NOMO-1 treated with DMSO at 0.1 percent for 48 hours (cell line): ENCODE measurements around the gene CDC25A.
"Not testable (repeated sequence)": the region's sequence is repeated elsewhere in the genome, so short reads cannot be mapped to it uniquely, and the experiment has no call there.

Source experiments
- DNase-seq: peaks from one replicate; lab custom pipeline; 2025; ENCODE audit not compliant: unreplicated experiment; lab: John Stamatoyannopoulos, UW

The CDC25A gene

GRCh38 chr3:48188266-48189201 lies at the start of gene CDC25A:
Gene CDC25A (minus strand): TSS chr3:48188417. CDS start chr3:48187947, 470 bp downstream.
- peak; percentile 100 for DNase-seq

DNA sequence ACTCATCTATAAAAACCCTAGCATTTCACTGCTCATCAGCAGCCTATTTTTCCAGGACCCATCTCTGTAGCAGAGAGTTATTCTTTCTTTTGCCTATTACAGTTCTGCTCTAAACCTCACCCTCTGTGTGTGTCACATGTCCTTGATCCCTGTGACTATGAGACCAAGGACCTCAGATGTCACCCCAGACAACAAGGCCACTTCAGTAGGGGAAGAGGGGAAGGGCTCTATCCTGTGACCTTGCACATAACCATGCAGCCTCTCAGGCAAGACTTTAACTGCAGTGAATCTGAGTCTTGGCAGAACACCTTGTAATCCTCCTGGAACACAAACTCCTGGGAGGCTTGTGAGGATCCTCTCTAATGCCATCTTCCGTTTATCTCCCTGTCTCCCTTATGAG lies 48.3 kb upstream of the CDC25A start:
- DNase-seq, result no peak

- peak; percentile 45 for DNase-seq
These were observed 45.3 kb upstream of the CDC25A start for GRCh38 chr3:48233542-48233941.

GRCh38 chr3:48232734-48233133 lies 44.5 kb upstream of the CDC25A start:
- DNase-seq, result peak; percentile 65

- no peak for DNase-seq
These were observed 44.0 kb upstream of the CDC25A start for GRCh38 chr3:48232232-48232631.

DNA sequence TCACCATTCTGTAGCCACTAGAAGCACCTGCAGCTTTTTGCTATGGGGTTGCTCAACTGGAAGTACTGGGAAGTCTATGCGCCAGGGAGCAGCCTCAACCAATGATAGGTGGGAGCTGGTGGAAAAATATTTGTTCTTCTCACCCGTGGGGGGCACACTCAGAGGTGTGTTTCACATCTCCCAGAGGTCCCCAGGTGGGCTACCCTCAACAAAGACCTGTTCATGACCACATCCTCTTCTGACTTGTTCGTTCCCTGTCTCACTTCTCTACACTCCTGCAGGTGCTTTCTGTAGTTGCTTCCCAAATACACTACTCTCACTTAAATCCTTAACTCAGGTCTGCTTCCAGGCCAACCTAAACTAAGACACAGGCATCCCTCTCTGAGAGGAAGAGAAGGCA lies 38.7 kb upstream of the CDC25A start:
- DNase-seq, result no peak

DNA sequence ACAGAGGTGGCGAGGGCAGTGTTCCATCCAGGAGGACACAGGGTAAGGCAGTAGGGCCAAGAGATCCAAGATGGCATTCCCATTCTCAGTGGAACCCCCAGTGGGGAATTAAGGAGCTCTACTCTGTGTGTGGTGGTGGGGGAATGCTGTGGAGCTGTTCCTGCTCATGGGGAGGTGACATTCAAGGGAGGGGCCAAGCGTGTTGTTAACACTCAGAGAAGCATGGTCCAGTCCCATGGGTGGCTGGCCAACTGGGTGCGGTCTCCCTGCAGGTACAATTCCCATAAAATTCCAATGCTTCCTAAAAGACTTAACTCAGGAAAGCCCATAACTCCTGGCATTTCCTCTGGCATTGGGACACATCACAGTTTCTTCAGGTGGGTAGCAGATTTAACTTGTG lies 37.4 kb upstream of the CDC25A start:
- no peak for DNase-seq

DNA sequence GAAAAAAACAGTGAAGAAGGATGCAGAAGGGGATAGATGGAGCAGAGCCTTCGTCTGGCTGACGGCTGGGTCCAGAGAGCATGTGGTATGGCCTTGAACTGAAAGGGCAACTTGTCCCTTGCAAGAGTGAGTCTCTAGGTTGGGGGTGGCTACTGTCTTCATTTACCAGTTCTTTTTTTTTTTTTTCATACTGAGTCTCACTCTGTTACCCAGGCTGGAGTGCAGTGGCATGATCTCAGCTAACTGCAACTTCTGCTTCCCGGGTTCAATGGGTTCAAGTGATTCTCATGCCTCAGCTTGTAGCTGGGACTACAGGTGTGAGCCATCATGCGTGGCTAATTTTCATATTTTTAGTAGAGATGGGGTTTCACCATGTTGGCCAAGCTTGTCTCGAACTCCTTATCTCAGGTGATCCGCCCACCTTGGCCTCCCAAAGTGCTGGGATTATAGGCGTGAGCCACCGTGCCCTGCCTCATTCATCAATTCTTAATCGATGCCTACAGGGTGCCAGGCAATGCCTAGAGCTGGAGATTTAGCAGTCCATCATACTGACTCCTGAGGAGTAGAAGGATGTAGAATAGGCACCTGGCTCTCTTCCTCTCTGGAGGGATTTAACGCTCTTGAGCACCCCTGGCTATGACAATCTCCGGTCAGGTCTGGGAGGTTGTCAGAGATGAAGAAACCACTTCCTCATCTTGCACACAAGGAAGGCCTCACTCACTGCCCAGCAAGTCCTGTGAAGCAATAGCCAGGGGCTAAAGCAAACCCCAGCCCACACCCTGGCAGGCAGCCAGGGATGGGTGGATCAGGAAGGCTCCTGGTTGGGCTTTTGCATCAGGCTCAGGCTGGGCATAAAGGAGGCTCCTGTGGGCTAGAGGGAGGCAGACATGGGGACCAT lies 34.6 kb upstream of the CDC25A start, which contains the start of gene CAMP:
CAMP (plus strand) TSS at position 880 of the 898 bp plus-strand sequence; CDS start at position 897, 17 bp downstream.
- DNase-seq, result peak; percentile 96

DNA sequence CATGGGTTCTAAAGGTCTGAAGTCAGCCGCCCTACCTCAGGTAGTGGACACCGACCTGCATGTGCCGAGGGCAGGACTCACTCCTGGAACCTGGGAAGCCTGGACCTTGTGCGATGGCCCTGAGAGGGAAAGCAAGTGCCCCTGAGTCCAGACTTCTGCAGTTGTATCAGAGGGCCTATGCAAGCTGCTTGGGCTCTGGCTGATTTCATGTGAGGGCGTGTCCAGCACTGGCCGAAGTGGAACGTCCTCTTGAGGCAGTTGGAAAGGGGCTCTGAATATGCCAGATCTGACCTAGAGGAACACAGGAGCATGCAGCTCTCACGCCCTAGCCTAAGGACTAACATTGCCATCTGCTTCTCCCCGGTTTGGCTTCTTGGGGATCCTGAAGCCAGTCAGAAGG lies 32.5 kb upstream of the CDC25A start:
- no peak for DNase-seq

GRCh38 chr3:48219543-48219942 lies 31.3 kb upstream of the CDC25A start:
- DNase-seq, result no peak

DNA sequence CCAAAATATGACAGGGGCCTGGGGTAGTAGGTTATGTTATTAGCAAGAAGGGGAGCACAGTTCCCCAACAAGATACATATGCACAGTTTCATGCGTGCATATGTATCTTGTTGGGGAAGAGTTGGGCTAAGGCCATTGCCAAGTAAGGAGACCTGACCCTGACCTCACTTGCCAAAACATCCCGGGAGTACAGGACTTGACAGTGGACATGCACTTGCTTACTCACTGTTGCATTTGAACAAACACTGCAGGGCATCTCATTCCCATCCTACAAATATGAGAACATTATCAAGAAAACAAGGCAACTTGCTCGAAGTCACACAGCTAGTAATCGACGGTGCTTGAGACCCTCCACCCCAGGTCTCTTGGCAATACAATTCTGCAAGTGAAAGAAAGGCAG lies 30.3 kb upstream of the CDC25A start:
- DNase-seq, result no peak

DNA sequence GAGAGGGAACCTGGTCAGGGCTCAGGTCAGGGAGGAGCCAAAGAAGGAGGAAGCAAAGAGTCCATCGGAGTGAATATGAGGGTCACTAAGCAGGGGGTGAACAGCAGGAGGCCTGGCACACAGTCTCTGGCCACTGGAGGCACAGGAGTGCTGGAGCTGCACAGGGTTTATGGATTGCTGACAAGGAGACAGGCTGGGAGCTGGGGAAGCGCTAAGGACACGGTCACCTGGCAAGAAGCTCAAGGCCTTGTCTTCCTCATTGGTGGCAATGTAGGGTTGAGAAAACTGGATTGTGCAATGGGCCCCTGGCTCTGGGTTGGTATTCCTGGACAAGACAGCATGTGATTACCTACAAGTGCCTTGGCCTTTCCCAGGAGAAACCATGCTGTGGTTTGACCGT lies 29.2 kb upstream of the CDC25A start:
- no peak for DNase-seq

DNA sequence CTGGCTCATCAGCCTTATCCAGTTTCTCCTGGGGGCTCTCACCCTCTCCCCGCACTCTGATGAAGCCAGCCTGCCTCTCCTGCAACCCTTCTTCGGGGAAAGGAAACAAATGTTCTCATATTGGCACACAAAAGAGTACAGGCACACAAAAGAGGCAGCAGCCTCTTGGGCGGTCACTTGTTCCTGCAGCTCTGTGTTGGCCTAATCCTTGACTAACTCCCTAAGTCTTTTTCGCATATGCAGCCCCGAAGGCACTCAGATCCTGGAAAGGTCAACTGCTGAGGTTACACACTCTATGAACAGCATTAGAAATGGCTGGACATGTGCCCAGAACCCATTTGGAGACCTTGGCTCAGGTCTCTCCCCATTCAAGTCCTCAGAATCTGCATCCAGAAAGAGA lies 27.7 kb upstream of the CDC25A start:
- no peak for DNase-seq

DNA sequence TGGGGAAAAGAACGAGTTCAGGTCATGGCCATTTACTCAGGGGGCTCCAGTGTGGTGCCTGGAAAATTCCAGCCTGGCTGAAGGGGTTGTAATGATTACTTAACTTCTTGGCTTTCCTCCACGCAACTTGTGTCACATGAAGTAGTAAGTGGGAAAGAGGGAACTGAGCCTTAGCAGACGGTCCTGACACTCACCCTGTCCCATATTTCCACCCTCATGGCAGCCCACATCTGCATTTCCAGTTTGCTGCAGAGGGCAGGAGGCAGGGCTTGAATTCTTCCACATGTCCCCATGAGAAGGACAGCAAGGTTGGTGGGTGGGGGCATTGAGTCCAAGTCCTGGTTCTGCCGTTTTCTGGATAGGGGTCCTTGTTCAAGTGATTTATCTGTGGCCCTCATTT lies 27.2 kb upstream of the CDC25A start:
- no peak for DNase-seq

DNA sequence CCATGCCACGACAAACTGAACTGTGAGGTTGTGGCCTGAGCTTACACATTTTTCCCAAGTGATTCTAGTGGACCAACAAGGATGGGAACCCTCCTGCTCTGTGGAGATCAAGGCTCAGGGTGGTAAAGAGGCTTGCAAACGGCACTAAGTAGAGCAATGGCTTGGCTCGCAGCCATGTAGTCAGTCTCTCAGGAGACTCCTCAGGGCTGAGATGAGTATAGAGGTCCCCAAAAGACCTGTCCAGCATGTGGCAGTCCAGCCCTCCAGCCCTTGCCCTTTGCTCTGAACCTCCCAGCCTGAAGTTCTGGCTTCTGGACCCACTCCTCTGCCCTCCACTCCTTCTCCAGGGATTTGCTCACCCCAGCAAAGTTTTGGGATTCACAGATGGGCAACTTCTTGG lies 26.8 kb upstream of the CDC25A start:
- no peak for DNase-seq

GRCh38 chr3:48214225-48214624 lies 26.0 kb upstream of the CDC25A start:
- DNase-seq, result no peak

GRCh38 chr3:48211776-48212175 lies 23.6 kb upstream of the CDC25A start:
- not testable (repeated sequence) for DNase-seq

- not testable (repeated sequence) for DNase-seq
These were observed 22.3 kb upstream of the CDC25A start for GRCh38 chr3:48210534-48210933.

DNA sequence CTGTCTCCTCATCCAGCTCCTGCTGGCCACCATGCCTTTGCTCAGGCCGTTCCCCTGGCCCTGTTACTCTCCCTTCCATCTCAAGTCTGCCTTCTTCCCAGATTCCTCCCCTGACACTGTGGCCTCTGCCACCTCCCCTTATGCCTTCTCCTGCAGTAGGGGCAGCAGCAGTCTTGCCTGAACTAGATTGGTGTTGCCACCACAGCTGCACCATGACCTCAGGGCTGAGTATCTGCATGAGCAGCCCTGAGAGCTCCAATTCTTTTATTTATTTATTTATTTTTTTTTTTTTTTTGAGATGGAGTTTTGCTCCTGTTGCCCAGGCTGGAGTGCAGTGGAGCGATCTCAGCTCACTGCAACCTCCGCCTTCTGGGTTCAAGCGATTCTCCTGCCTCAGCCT lies 21.2 kb upstream of the CDC25A start:
- DNase-seq, result no peak

DNA sequence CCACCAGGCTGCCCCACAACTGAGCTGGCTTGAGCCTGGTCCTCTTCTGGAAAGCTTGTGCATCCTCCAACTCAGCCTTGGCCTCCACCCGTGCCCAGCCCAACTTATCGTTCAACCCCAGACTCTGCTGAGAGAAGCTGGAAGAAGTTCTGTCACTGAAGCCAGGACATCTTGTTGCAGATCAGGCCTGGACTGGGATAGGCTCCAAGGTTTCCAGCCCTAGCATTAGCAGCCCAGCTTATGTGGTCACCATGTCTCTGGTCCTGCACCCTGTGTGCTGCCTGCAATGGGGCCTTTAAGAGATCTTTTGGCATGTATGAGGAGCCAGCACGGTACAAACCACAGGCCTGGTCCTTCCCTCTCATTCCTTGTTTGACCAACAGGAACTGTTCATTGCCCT lies 19.9 kb upstream of the CDC25A start:
- DNase-seq, result no peak

DNA sequence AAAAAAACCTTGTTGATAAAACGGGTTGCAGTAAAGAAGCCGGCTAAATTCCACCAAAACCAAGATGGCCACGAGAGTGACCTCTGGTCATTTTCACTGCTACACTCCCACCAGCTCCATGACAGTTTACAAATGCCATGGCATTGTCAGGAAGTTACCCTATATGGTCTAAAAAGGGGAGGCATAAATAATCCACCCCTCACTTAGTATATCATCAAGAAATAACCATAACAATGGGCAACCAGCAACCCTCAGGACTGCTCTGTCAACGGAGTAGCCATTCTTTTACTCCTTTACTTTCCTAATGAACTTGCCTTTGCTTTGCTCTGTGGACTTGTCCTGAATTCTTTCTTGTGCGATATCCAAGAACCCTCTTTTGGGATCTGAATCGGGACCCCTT lies 14.4 kb upstream of the CDC25A start:
- DNase-seq, result no peak

DNA sequence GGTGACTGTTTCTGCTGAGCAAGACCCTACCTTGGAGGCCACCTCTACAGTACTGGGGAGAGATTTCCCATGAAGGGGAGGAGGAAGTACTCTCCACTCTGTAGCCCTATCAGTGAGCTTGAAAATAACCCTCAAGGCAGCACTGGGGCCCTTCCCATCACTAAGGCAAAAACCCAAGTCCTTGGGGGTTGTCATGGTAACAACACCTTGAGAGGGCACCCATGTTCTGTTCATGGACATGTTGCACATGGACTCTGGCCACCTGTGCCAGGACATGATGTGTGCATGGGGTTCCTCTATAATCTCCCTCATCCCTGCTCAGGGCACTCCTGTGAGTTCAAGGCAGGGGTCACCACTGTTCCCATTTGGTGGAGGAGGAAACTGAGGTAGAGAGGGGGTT lies 10.9 kb upstream of the CDC25A start:
- DNase-seq, result no peak
